K562 (cell line): ENCODE data around the gene SPCS2. TPM values are rescaled to one million over a fixed set of nuclear protein-coding genes. Genes with fewer than 3 reads are reported as not detected.

ENCODE experiments used
- ARHGAP35 ChIP-seq: fragments of 450-650 bp; IDR thresholded peaks from 2 replicates; pipeline ENCODE4 v1.6.1; 2018; ENCODE audit not compliant: partially characterized antibody
- BRD9 ChIP-seq: fragments of 450-650 bp; IDR thresholded peaks from 2 replicates; pipeline ENCODE4 v1.6.1; 2018; ENCODE audit warnings: low read depth; ENCODE audit not compliant: partially characterized antibody
- CHD4 ChIP-seq: fragments of 200-600 bp; sonication (generic); IDR thresholded peaks from 3 replicates; pipeline ENCODE4 v1.6.1; 2012; ENCODE audit warnings: low read depth, mild to moderate bottlenecking, mixed read lengths, low read length, inconsistent platforms; ENCODE audit not compliant: insufficient read depth, insufficient replicate concordance, poor library complexity, severe bottlenecking
- HDAC3 ChIP-seq: fragments of 450-650 bp; IDR thresholded peaks from 2 replicates; pipeline ENCODE4 v1.6.1; 2018; ENCODE audit warnings: borderline replicate concordance, mild to moderate bottlenecking, moderate library complexity; ENCODE audit not compliant: partially characterized antibody
- KAT2B ChIP-seq: IDR thresholded peaks from one replicate; pipeline ENCODE4 v1.6.1; 2012; ENCODE audit warnings: low read depth, mild to moderate bottlenecking, control low read depth, inconsistent platforms, low read length, moderate library complexity
- KDM2B ChIP-seq: fragments of 250-450 bp; sonication (Bioruptor Pico); IDR thresholded peaks from 2 replicates; pipeline ENCODE4 v1.8.0; 2021; ENCODE audit warnings: mild to moderate bottlenecking, moderate library complexity
- RNF2 ChIP-seq: sonication (generic); IDR thresholded peaks from 2 replicates; pipeline ENCODE4 v1.6.1; 2016
- SAFB2 ChIP-seq: fragments of 200-400 bp; formaldehyde crosslinking; IDR thresholded peaks from 2 replicates; pipeline ENCODE4 v1.6.1; 2018; ENCODE audit warnings: borderline replicate concordance, low read length, low read depth, moderate library complexity; ENCODE audit not compliant: severe bottlenecking
- SMC3 ChIP-seq: conservative IDR thresholded peaks from 2 replicates; pipeline ENCODE4 v1.6.1; 2011; ENCODE audit warnings: low read depth, low read length, improper control_type of control experiment; ENCODE audit not compliant: insufficient read depth
- YY1 ChIP-seq, 3 experiments: IDR thresholded peaks; 2 replicates each; pipeline ENCODE4 v1.6.1; 2011; ENCODE audit warnings: low read length in 2 of 3, mild to moderate bottlenecking in 2 of 3, moderate library complexity in 2 of 3, borderline replicate concordance in 1 of 3, control low read depth in 1 of 3, low read depth in 1 of 3; ENCODE audit not compliant: insufficient read depth in 3 of 3, insufficient replicate concordance in 2 of 3, control insufficient read depth in 1 of 3, insufficient read length in 1 of 3; ENCODE audit errors: extremely low read depth in 1 of 3
- polyA plus RNA-seq, 8 experiments: library from polyadenylated mRNA; depleted of rRNA in 4 of 8; stranded (reverse) in 5 of 8; unstranded in 3 of 8; fragments of >200 nt; fragmentation: Nextera tagmentation in 2 of 8; fragmentation: Illumina TruSeq in 1 of 8; extraction: Ambion mirVana in 2 of 8; extraction: Trizol in 1 of 8; gene quantifications; 2 replicates each; pipeline versions ENCODE4 v1.2.1 to v1.2.3, GENCODE V29; 2011 to 2014; ENCODE audit warnings: inconsistent platforms in 1 of 8, missing spikeins in 1 of 8
- total RNA-seq, 7 experiments: library from RNA; depleted of rRNA in 6 of 7; stranded (reverse); fragments of >200 nt in 6 of 7; fragmentation: Illumina TruSeq in 2 of 7; extraction: Trizol in 2 of 7; gene quantifications; 2 replicates each; pipeline versions ENCODE4 v1.2.1 to v1.2.3, GENCODE V29; 2011 to 2021; ENCODE audit warnings: low replicate concordance in 1 of 7
- TF ChIP-seq, protein P1 (sequence below): fragments of 200-600 bp; sonication (generic); IDR thresholded peaks from one replicate; pipeline ENCODE4 v1.6.1; 2012; ENCODE audit warnings: mild to moderate bottlenecking, low read depth, low read length, inconsistent platforms
- TF ChIP-seq, protein P2 (sequence below): fragments of 250-450 bp; sonication (Bioruptor Pico); IDR thresholded peaks from 2 replicates; pipeline ENCODE4 v1.8.0; 2021; ENCODE audit warnings: moderate library complexity, mild to moderate bottlenecking, inconsistent platforms

The SPCS2 gene
- total and polyA plus RNA-seq, 9 of the 15 experiments (the other 6 are each of a cell fraction or from before 2014, with no cell fraction given) = 38.2 to 458 (median 193) TPM

- TF ChIP-seq, protein P1, sequence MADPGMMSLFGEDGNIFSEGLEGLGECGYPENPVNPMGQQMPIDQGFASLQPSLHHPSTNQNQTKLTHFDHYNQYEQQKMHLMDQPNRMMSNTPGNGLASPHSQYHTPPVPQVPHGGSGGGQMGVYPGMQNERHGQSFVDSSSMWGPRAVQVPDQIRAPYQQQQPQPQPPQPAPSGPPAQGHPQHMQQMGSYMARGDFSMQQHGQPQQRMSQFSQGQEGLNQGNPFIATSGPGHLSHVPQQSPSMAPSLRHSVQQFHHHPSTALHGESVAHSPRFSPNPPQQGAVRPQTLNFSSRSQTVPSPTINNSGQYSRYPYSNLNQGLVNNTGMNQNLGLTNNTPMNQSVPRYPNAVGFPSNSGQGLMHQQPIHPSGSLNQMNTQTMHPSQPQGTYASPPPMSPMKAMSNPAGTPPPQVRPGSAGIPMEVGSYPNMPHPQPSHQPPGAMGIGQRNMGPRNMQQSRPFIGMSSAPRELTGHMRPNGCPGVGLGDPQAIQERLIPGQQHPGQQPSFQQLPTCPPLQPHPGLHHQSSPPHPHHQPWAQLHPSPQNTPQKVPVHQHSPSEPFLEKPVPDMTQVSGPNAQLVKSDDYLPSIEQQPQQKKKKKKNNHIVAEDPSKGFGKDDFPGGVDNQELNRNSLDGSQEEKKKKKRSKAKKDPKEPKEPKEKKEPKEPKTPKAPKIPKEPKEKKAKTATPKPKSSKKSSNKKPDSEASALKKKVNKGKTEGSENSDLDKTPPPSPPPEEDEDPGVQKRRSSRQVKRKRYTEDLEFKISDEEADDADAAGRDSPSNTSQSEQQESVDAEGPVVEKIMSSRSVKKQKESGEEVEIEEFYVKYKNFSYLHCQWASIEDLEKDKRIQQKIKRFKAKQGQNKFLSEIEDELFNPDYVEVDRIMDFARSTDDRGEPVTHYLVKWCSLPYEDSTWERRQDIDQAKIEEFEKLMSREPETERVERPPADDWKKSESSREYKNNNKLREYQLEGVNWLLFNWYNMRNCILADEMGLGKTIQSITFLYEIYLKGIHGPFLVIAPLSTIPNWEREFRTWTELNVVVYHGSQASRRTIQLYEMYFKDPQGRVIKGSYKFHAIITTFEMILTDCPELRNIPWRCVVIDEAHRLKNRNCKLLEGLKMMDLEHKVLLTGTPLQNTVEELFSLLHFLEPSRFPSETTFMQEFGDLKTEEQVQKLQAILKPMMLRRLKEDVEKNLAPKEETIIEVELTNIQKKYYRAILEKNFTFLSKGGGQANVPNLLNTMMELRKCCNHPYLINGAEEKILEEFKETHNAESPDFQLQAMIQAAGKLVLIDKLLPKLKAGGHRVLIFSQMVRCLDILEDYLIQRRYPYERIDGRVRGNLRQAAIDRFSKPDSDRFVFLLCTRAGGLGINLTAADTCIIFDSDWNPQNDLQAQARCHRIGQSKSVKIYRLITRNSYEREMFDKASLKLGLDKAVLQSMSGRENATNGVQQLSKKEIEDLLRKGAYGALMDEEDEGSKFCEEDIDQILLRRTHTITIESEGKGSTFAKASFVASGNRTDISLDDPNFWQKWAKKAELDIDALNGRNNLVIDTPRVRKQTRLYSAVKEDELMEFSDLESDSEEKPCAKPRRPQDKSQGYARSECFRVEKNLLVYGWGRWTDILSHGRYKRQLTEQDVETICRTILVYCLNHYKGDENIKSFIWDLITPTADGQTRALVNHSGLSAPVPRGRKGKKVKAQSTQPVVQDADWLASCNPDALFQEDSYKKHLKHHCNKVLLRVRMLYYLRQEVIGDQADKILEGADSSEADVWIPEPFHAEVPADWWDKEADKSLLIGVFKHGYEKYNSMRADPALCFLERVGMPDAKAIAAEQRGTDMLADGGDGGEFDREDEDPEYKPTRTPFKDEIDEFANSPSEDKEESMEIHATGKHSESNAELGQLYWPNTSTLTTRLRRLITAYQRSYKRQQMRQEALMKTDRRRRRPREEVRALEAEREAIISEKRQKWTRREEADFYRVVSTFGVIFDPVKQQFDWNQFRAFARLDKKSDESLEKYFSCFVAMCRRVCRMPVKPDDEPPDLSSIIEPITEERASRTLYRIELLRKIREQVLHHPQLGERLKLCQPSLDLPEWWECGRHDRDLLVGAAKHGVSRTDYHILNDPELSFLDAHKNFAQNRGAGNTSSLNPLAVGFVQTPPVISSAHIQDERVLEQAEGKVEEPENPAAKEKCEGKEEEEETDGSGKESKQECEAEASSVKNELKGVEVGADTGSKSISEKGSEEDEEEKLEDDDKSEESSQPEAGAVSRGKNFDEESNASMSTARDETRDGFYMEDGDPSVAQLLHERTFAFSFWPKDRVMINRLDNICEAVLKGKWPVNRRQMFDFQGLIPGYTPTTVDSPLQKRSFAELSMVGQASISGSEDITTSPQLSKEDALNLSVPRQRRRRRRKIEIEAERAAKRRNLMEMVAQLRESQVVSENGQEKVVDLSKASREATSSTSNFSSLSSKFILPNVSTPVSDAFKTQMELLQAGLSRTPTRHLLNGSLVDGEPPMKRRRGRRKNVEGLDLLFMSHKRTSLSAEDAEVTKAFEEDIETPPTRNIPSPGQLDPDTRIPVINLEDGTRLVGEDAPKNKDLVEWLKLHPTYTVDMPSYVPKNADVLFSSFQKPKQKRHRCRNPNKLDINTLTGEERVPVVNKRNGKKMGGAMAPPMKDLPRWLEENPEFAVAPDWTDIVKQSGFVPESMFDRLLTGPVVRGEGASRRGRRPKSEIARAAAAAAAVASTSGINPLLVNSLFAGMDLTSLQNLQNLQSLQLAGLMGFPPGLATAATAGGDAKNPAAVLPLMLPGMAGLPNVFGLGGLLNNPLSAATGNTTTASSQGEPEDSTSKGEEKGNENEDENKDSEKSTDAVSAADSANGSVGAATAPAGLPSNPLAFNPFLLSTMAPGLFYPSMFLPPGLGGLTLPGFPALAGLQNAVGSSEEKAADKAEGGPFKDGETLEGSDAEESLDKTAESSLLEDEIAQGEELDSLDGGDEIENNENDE = no peak
- TF ChIP-seq YY1 (IDR thresholded peaks at IDR 0.05; ENCODE audit: borderline replicate concordance in 1 of 3, control insufficient read depth in 1 of 3, extremely low read depth in 1 of 3, insufficient read depth in 3 of 3, insufficient read length in 1 of 3, insufficient replicate concordance in 2 of 3, low read depth in 1 of 3, low read length in 2 of 3) (no peak), SAFB2 (no peak), KDM2B (CRISPR knock-in tag) (no peak), ARHGAP35 (no peak), KAT2B (no peak), SMC3 (no peak), BRD9 (no peak), CHD4 (no peak), RNF2 (no peak), HDAC3 (no peak)
- TF ChIP-seq, protein P2, sequence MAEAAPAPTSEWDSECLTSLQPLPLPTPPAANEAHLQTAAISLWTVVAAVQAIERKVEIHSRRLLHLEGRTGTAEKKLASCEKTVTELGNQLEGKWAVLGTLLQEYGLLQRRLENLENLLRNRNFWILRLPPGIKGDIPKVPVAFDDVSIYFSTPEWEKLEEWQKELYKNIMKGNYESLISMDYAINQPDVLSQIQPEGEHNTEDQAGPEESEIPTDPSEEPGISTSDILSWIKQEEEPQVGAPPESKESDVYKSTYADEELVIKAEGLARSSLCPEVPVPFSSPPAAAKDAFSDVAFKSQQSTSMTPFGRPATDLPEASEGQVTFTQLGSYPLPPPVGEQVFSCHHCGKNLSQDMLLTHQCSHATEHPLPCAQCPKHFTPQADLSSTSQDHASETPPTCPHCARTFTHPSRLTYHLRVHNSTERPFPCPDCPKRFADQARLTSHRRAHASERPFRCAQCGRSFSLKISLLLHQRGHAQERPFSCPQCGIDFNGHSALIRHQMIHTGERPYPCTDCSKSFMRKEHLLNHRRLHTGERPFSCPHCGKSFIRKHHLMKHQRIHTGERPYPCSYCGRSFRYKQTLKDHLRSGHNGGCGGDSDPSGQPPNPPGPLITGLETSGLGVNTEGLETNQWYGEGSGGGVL (CRISPR knock-in tag) = no peak
Observed at GRCh38 chr11:74942073-74942759, 6.8 kb upstream of the SPCS2 start (continued).
